HS-5 (cell line): ENCODE measurements around the gene LDLRAD2.
"Not testable (repeated sequence)": the region's sequence is repeated elsewhere in the genome, so short reads cannot be mapped to it uniquely, and the experiment has no call there.

ENCODE experiments used
- DNase-seq: peaks from one replicate; pipeline ENCODE4 v3.0.0-alpha.2; 2012; ENCODE audit warnings: low read depth

LDLRAD2 gene

GRCh38 chr1:21783679-21784603, 28.1 kb upstream of the LDLRAD2 start:
- no peak for DNase-seq

GRCh38 chr1:21785764-21786163, 26.3 kb upstream of the LDLRAD2 start:
- not testable (repeated sequence) for DNase-seq

GRCh38 chr1:21786640-21787039, 25.4 kb upstream of the LDLRAD2 start:
- no peak for DNase-seq

DNA sequence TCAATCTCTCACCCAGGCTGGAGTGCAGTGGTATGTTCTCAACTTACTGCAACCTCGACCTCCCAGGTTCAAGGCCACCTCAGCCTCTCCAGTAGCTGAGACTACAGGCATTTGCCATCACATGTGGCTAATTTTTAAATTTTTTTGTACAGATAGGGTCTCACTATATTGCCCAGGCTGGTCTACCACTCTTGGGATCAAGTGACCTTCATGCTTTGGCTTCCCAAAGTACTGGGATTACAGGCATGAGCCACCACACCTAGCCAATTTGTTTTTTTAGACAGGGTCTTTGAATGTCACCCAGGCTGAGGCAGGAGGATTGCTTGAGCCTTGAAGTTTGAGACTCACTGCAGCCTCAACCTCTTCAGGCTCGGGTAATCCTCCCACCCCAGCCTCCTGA, 19.0 kb upstream of the LDLRAD2 start:
- DNase-seq = no peak

DNA sequence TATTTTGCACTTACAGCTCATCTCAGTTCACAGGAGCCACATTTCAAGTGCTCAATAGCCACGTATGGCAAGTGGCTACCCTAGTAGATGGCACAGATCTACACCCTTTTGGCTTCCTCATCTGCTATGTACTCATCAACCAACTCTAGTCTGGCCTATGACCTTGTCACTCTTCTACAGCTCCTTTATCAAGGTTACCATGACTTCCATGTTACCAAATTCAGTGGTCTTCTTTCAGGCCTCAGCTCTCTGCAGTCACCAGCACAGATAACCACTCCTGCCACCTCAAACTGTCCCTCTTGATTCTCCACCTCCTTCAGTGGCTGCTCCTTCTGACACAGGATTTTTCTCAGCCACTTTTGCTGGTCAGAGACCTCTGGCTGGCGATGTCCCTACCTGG, 17.4 kb upstream of the LDLRAD2 start:
- DNase-seq = no peak

DNA sequence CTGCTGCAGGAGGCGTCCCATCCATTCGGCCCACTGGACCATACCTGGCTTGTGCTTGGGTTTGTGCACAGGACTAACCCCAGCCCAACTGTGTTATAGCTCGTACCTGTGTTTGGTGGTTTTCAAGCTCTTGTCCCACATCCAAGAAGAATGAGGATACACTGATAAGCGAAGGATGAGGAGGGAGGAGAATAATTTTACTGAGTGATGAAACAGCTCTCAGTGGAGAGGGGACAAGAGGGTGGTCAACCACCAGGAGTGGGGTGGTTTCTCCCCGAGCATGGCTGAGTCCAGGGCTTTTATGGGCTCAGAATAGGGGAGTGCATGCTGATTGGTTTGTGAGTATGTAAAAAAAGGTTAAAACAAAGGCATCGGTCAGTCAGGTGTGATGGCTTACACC, 17.0 kb upstream of the LDLRAD2 start:
- no peak for DNase-seq

- no peak for DNase-seq
Observed at GRCh38 chr1:21799730-21800129, 12.3 kb upstream of the LDLRAD2 start.

DNA sequence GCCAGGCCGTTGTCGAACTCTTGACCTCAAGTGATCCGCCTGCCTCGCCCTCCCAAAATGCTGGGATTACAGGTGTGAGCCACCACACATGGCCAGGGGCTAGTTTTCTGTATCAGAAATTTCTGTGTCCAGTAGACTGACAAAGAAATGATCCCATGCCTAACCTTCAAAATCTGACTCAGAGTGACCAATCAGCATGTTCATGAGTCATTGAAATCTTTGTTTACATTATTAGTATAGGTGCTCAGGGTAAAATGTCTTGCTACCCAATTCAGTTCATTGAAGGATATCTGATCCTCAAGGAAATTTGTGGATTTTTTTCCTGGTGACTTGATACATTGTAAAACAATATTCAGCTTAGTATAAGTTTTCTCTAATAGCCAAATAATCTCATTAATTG, 11.0 kb upstream of the LDLRAD2 start:
- DNase-seq = peak; percentile 28

- no peak for DNase-seq
Observed at GRCh38 chr1:21804536-21804935, 7.5 kb upstream of the LDLRAD2 start.

DNA sequence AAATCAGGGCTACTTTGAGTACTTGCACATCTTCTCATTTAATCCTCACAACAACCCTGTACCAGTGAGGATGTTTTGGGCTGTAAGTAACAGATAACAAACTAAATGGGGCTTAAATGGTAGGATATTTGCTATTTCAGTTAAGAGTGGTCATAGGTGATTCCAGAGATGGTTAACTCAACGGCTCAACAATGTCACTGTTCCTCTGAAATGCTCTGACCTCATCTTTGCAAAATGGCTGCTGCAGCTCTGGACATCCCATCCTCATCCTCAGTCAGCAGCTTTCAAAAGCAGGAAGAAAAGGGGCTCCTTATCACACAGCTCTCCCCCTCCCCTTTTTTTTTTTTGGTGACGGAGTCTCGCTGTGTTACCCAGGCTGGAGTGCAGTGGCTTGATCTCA, 1.5 kb downstream of the LDLRAD2 start:
- no peak for DNase-seq

DNA sequence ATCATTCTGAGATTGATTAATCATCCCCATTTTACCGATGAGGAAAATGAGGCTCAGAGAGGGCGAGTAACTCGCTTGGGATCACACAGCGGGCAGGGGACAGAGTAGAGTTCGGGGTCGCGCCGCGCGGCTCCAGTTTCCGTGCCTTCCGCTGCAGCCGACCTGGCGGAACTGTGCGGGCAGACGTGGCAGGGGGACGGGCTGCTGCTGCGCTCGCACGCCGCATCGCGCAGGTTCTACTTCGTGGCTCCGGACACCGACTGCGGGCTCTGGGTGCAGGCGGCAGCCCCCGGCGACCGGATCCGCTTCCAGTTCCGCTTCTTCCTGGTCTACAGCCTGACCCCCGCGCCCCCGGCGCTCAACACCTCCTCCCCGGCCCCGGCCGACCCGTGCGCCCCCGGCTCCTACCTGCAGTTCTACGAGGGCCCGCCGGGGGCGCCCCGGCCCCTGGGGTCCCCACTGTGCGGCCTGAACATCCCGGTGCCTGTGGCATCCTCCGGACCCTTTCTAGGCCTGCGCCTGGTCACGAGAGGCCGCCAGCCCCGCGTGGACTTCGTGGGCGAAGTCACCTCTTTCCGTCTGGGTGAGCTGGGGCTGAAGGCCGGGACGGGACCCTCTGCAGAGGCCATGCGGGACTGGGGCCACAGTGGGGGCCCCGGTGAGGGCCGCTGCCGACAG, 2.3 kb downstream of the LDLRAD2 start:
- no peak for DNase-seq

DNA sequence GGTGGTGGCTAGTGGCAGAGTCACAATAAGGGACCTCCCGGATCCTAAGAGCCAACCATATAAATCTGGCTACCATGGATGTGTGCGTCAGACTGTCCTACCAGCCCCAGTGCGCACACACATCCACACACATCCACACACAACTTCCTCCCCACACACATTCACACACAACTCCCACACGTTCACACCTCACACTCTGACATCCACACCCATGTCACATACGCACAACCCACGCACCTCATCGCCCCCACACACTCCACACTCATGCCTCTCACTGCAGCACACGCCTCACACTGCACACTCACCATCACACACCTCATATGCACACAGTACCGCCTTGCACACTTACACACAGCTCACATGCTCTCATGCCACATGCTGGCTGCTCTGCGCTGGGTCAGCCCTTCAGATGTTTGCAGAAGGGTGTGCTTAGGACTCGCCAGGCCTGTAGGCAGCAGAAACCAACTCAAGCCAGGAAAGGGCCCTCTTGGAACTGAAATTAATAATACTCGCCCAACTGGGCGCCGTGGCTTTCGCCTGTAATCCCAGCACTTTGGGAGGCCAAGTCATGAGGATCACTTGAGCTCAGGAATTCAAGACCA, 3.0 kb downstream of the LDLRAD2 start:
- DNase-seq = no peak

DNA sequence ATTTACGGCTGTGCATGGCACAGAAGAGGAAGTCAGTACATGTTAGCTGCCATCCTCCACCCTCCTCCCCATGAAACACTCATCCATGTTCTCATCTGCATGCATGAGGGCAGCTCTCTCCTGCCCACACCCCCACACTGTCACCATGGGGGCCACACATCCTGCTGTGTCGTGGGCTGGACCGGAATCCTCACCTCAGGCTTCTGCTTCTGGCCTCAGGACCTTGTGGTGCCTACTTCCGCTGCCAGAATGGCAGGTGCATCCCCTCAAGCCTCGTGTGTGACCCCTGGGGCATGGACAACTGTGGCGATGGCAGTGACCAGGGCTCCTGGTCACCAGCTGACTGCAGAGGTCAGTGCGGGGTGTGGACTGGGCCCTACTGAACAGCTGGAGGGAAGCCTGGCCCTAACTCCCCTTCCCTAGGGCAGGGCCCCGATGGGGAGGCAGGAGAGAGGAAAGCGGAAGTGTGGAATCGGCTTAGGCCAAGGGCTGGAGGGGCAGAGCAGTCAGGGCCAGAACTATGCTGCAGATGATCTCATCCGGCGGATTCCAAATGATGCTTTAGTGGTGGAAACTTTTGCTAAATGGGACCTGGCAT, 3.8 kb downstream of the LDLRAD2 start:
- no peak for DNase-seq

GRCh38 chr1:21816602-21817302, 4.7 kb downstream of the LDLRAD2 start:
- DNase-seq = peak; percentile 16

- DNase-seq = no peak
Observed at GRCh38 chr1:21818656-21819055, 6.6 kb downstream of the LDLRAD2 start.

DNA sequence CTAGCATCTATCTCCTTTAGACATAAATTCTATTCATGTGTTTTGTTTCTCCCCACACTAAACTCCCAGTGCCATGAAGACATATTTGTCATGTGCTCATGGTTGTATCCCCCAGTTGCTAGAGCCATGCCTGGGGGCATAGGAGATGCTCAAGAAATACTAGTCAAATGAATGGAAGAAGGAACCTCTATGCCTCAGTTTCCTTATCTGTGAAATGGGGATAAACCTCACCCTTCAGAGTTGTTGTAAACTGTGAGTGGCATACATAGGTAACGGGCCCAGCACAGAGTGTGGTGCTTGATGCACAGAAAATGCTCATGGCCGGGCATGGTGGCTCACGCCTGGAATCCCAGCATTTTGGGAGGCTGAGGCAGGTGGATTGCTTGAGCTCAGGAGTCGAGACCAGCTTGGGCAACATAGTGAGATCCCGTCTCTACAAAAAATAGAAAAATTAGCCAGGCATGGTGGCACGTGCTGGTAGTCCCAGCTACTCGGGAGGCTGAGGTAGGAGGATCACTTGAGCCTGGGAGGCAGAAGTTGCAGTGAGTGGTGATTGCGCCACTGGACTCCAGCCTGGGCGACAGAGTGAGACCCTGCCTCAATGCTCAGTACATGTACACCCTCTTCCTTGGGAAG, 8.7 kb downstream of the LDLRAD2 start:
- no peak for DNase-seq

DNA sequence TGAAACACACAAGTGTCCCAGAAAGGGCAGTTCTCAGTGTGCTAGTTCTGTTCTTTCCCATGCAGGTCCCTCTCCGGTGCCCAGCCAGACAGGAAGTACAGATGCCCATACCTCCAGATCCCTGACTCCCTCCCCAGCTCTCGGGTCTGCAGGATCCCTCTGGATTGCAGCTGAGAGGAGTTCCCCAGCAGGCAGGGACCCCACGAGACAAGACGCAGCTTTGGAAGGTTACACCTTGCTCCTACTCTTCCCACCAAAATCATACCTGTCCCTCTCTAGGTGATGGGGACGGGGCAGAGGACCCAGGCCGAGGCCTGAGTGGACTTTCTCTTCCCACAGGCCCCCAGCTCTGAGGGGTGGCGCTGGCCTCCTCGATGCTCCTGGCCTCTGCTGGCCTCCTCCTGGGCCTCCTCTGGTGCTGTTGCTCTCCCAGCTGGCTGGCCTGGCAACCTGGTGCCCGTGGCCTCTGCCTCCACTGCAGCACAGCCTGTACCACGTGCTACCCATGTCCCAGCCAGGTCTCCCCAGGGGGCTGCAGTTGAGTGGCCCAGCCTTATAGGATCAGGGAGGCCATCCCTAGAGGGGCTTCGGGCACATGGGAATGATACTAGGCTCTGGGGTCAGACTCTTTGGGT, 9.4 kb downstream of the LDLRAD2 start:
- no peak for DNase-seq

DNA sequence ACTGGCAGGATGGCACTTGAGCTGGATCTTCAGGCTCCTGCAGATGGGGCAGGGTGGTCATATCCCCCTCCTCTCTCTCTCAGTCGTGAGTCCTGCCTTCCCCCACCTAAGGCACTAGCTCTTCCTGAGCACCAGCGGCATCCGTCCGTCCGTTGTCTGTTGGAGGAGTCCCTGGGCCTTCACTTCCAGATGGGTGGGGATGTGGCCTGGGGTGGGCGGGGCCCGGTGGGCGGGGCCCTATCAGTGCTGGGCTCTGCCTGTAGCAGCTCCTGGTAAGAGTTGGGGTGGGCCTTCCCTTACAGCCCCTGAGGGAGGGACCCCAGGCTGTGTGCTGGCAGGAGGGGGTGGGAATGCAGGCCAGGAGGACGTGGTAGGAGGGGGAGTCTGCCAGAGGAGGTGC, 10.3 kb downstream of the LDLRAD2 start:
- DNase-seq = no peak

- DNase-seq = no peak
Observed at GRCh38 chr1:21823206-21823979, 11.3 kb downstream of the LDLRAD2 start.
